Transverse colon (tissue), 3 donors: ENCODE measurements around the gene CBLC.

ENCODE experiments used
- POLR2A ChIP-seq: fragments of 450-650 bp; IDR thresholded peaks from one replicate; pipeline ENCODE4 v1.6.1; 2016; ENCODE audit warnings: antibody characterized with exemption, mild to moderate bottlenecking, moderate library complexity
- TF ChIP-seq, protein P1 (sequence below), 5 experiments: fragments of 200-600 bp in 3 of 5; fragments of 450-650 bp in 2 of 5; sonication (generic) in 3 of 5; IDR thresholded peaks; 1 replicate in 2 of 5; 2 replicates in 3 of 5; pipeline ENCODE4 v1.5.1; 2016 to 2017; ENCODE audit warnings: antibody characterized with exemption in 5 of 5, inconsistent platforms in 3 of 5, mild to moderate bottlenecking in 2 of 5, moderate library complexity in 1 of 5

DNA sequence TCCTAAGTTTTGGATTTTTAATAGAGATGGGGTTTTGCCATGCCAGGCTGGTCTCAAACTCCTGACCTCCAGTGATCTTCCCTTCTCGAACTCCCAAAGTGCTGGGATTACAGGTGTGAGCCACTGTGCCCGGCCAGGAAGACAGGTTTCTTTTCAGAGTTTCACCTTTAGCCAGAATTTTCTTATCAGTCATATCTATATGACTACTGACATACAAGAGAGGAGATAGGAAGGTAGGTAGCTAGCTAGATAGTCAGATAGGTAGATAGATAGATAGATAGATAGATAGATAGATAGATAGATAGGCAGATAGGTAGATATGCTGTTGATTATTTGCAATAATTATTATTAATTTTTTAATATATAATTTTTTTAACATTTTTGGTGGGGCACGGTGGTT is 7.6 kb downstream of the CBLC start:
- no peak for TF ChIP-seq POLR2A
- TF ChIP-seq, protein P1, sequence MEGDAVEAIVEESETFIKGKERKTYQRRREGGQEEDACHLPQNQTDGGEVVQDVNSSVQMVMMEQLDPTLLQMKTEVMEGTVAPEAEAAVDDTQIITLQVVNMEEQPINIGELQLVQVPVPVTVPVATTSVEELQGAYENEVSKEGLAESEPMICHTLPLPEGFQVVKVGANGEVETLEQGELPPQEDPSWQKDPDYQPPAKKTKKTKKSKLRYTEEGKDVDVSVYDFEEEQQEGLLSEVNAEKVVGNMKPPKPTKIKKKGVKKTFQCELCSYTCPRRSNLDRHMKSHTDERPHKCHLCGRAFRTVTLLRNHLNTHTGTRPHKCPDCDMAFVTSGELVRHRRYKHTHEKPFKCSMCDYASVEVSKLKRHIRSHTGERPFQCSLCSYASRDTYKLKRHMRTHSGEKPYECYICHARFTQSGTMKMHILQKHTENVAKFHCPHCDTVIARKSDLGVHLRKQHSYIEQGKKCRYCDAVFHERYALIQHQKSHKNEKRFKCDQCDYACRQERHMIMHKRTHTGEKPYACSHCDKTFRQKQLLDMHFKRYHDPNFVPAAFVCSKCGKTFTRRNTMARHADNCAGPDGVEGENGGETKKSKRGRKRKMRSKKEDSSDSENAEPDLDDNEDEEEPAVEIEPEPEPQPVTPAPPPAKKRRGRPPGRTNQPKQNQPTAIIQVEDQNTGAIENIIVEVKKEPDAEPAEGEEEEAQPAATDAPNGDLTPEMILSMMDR (IDR thresholded peaks at IDR 0.05) = no peak
